Neuronal stem cell (in vitro differentiated cells): ENCODE data around the gene AKT2.

ENCODE experiments used
- DNase-seq: peaks from one replicate; pipeline ENCODE4 v3.0.0-alpha.2; 2013; ENCODE audit warnings: low spot score
- H2AFZ ChIP-seq: one replicate; pipeline ENCODE4 v1.6.1; 2013; ENCODE audit warnings: mild to moderate bottlenecking, low read length, inconsistent platforms
- H2AK5ac ChIP-seq: 2 replicates; pipeline ENCODE4 v1.6.1; 2013; ENCODE audit warnings: low read depth, mild to moderate bottlenecking, inconsistent platforms, low read length, moderate library complexity, mixed read lengths
- H2BK120ac ChIP-seq: 2 replicates; pipeline ENCODE4 v1.6.1; 2013; ENCODE audit warnings: low read depth, mild to moderate bottlenecking, inconsistent platforms, low read length, moderate library complexity, mixed read lengths
- H2BK12ac ChIP-seq: one replicate; pipeline ENCODE4 v1.6.1; 2013; ENCODE audit warnings: low read length, inconsistent platforms
- H2BK15ac ChIP-seq: 2 replicates; pipeline ENCODE4 v1.6.1; 2013; ENCODE audit warnings: mild to moderate bottlenecking, low read length, inconsistent platforms, mixed read lengths
- H2BK5ac ChIP-seq: one replicate; pipeline ENCODE4 v1.6.1; 2013; ENCODE audit warnings: inconsistent platforms, mild to moderate bottlenecking, low read length, moderate library complexity
- H3K14ac ChIP-seq: one replicate; pipeline ENCODE4 v1.6.1; 2013; ENCODE audit warnings: low read length, inconsistent platforms
- H3K18ac ChIP-seq: 2 replicates; pipeline ENCODE4 v1.6.1; 2013; ENCODE audit warnings: low read length, inconsistent platforms
- H3K23ac ChIP-seq: 2 replicates; pipeline ENCODE4 v1.6.1; 2013; ENCODE audit warnings: low read depth, mild to moderate bottlenecking, mixed read lengths, low read length, inconsistent platforms; ENCODE audit not compliant: poor library complexity
- H3K27ac ChIP-seq: replicated peaks from 3 replicates; pipeline ENCODE4 v1.5.1; 2013; ENCODE audit warnings: low read length, inconsistent platforms
- H3K27me3 ChIP-seq, 3 experiments: 2 replicates each; pipeline ENCODE4 v1.6.1; 2013; ENCODE audit warnings: low read length in 3 of 3, mild to moderate bottlenecking in 2 of 3, inconsistent platforms in 1 of 3, low read depth in 1 of 3, mixed read lengths in 1 of 3, moderate library complexity in 1 of 3; ENCODE audit not compliant: control insufficient read depth in 3 of 3, insufficient read depth in 3 of 3
- H3K36me3 ChIP-seq, 2 donors: replicated peaks in 1 of 2; 2 replicates each; pipeline ENCODE4 v1.6.1; 2013; ENCODE audit warnings: low read length in 2 of 2; ENCODE audit not compliant: control insufficient read depth in 2 of 2, insufficient read depth in 2 of 2
- H3K4ac ChIP-seq: 2 replicates; pipeline ENCODE4 v1.6.1; 2013; ENCODE audit warnings: inconsistent platforms, mild to moderate bottlenecking, low read length, moderate library complexity
- H3K4me1 ChIP-seq, 2 donors: 1 replicate in 1 of 2; 2 replicates in 1 of 2; pipeline ENCODE4 v1.6.1; 2013; ENCODE audit warnings: low read length in 2 of 2, low read depth in 1 of 2; ENCODE audit not compliant: control insufficient read depth in 2 of 2, insufficient read depth in 1 of 2
- H3K4me2 ChIP-seq: one replicate; pipeline ENCODE4 v1.6.1; 2013; ENCODE audit warnings: mild to moderate bottlenecking, low read length, inconsistent platforms; ENCODE audit not compliant: insufficient read depth, poor library complexity, severe bottlenecking
- H3K4me3 ChIP-seq, 2 donors: 2 replicates each; pipeline ENCODE4 v1.5.1; 2013; ENCODE audit warnings: low read length in 2 of 2, mild to moderate bottlenecking in 2 of 2, inconsistent platforms in 1 of 2, moderate library complexity in 1 of 2
- H3K79me1 ChIP-seq: one replicate; pipeline ENCODE4 v1.6.1; 2013; ENCODE audit warnings: low read depth, mild to moderate bottlenecking, inconsistent platforms, low read length, moderate library complexity
- H3K9ac ChIP-seq: one replicate; pipeline ENCODE4 v1.6.1; 2013; ENCODE audit warnings: mild to moderate bottlenecking, low read depth, low read length, inconsistent platforms; ENCODE audit not compliant: poor library complexity
- H3K9me3 ChIP-seq, 2 donors: replicated peaks in 1 of 2; 2 replicates each; pipeline versions ENCODE3 to v1.6.1; 2013; ENCODE audit warnings: low read length in 2 of 2, mild to moderate bottlenecking in 2 of 2, inconsistent platforms in 1 of 2, low read depth in 1 of 2, mixed read lengths in 1 of 2, moderate library complexity in 1 of 2; ENCODE audit not compliant: control insufficient read depth in 2 of 2, insufficient read depth in 1 of 2
- H4K8ac ChIP-seq: one replicate; pipeline ENCODE4 v1.6.1; 2013; ENCODE audit warnings: low read depth, mild to moderate bottlenecking, inconsistent platforms, low read length, moderate library complexity
- H4K91ac ChIP-seq: one replicate; pipeline ENCODE4 v1.6.1; 2013; ENCODE audit warnings: low read length, low read depth, mild to moderate bottlenecking, inconsistent platforms; ENCODE audit not compliant: poor library complexity
- WGBS, 2 donors: extraction: QIAGEN DNeasy Blood & Tissue Kit; methylation state at CpG; one replicate each; pipeline ENCODE4 v1.1.7; 2013; ENCODE audit warnings: missing lambda C conversion rate in 2 of 2, mixed read lengths in 1 of 2; ENCODE audit not compliant: insufficient read length in 2 of 2, insufficient replicate concordance in 1 of 2; ENCODE audit errors: extremely low coverage in 2 of 2; 5-methylcytosine and 5-hydroxymethylcytosine counted together

AKT2 gene

DNA sequence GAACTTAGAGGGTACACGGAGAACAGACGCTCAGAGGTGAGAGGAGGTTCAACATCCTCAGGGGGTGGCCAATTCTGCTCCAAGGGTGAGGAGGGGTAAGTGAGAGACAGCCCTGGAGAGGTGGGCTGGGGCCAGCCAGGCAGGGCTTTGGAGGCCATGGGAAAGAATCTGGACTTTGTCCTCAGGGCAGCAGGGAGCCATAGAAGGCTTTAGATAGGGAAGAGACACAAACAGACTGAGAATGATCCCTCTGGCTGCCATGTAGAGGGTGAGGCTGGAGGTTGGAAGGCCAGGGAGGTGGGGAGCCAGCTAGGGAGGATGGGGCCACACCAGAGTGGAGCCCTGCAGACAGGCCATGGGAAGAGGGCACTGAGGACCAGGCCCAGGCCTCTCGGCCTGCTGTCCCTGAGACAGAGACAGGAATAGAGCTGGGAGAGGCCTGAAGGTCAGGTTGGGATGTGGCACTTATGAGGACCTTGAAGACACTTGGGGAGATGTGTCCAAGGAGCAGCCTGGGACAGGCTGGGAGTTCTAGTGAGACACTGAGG is 29.5 kb downstream of the AKT2 start:
- Histone ChIP-seq H2AFZ (no peak overlapping the region), H4K8ac (no peak overlapping the region), H3K27ac (no peak overlapping the region), H3K9ac (peak overlapping the region; percentile 30), H3K4me1 (no peaks in the 10 kb centered on the region), H3K9me3 (no peaks in the 10 kb centered on the region), H2AK5ac (no peak overlapping the region), H3K4ac (no peak overlapping the region), H3K27me3 (no peaks in the 10 kb centered on the region), H2BK12ac (no peak overlapping the region), H3K36me3 (peaks cover 27 to 67% of the 10 kb centered on the region in 2 donors), H3K23ac (no peak overlapping the region), H2BK15ac (no peak overlapping the region), H2BK120ac (no peak overlapping the region), H4K91ac (no peak overlapping the region), H3K18ac (no peak overlapping the region), H3K79me1 (peaks cover 5% of the 10 kb centered on the region), H2BK5ac (peak overlapping the region; percentile 62), H3K14ac (no peak overlapping the region), H3K4me3 (no peak overlapping the region), H3K4me2 (no peak overlapping the region)
- WGBS, 2 donors, result no CpG with 5 or more reads among the region's 3 CpGs
- no peak for DNase-seq

DNA sequence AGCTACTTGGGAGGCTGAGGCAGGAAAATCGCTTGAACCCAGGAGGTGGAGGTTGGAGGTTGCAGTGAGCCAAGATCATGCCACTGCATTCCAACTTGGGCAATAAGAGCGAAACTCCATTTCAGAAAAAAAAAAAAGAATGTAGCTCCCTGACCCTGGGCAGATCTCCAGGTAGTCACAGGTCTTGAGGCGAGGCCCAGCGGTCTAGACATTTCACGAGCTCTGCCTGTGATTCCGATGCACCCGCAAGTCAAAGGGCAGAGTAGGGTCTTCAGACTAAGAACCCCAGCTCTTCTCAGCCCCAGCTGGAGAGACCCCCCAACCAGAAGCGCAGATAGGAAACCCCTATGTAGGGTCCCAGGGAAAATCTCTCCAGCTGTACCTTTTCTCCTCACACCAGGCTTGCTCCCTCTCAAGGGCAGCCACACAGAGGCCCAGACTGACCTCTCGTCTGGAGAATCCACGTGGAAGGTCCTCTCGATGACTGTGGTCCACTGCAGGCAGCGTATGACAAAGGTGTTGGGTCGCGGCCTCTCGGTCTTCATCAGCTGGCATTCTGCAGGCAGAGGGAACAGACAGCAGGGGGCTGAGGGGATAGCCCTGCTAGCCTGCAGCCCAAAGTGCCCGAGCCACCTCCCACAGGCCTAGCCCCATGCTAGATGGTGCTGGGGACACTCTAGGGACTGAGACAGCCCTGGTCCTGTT is 30.3 kb downstream of the AKT2 start:
- no peak overlapping the region for H2BK5ac ChIP-seq
- no CpG with 5 or more reads among the region's 16 CpGs for WGBS, 2 donors
- peaks cover 27 to 69% of the 10 kb centered on the region in 2 donors for H3K36me3 ChIP-seq
- H2BK120ac ChIP-seq, result no peak overlapping the region
- no peak overlapping the region for H2BK15ac ChIP-seq
- H2AFZ ChIP-seq, result no peak overlapping the region
- peak overlapping the region; percentile 59 for H3K23ac ChIP-seq
- H3K4me3 ChIP-seq, result no peak overlapping the region
- H3K9ac ChIP-seq, result no peak overlapping the region
- no peak for DNase-seq
- no peak overlapping the region for H4K91ac ChIP-seq
- H3K4ac ChIP-seq, result no peak overlapping the region
- H3K27ac ChIP-seq, result no peak overlapping the region
- peaks cover 5% of the 10 kb centered on the region for H3K79me1 ChIP-seq
- no peak overlapping the region for H2BK12ac ChIP-seq
- no peak overlapping the region for H4K8ac ChIP-seq
- H3K4me1 ChIP-seq, result no peaks in the 10 kb centered on the region
- no peaks in the 10 kb centered on the region for H3K27me3 ChIP-seq
- no peaks in the 10 kb centered on the region for H3K9me3 ChIP-seq
- no peak overlapping the region for H2AK5ac ChIP-seq
- no peak overlapping the region for H3K14ac ChIP-seq
- H3K18ac ChIP-seq, result no peak overlapping the region
- no peak overlapping the region for H3K4me2 ChIP-seq

- H2AFZ ChIP-seq, result no peak overlapping the region
- peaks cover 27 to 78% of the 10 kb centered on the region in 2 donors for H3K36me3 ChIP-seq
- H2BK15ac ChIP-seq, result no peak overlapping the region
- no peak overlapping the region for H3K23ac ChIP-seq
- H3K4me2 ChIP-seq, result no peak overlapping the region
- H3K27me3 ChIP-seq, result no peaks in the 10 kb centered on the region
- WGBS, 2 donors, result no CpG with 5 or more reads among the region's 8 CpGs
- H3K27ac ChIP-seq, result no peak overlapping the region
- peak overlapping the region in 1 of 2 donors; percentile 33 for H3K4me3 ChIP-seq
- H4K91ac ChIP-seq, result no peak overlapping the region
- H3K9me3 ChIP-seq, result no peaks in the 10 kb centered on the region
- no peak overlapping the region for H2BK12ac ChIP-seq
- no peak overlapping the region for H3K9ac ChIP-seq
- H3K4me1 ChIP-seq, result no peaks in the 10 kb centered on the region
- H3K14ac ChIP-seq, result no peak overlapping the region
- H2BK120ac ChIP-seq, result no peak overlapping the region
- H4K8ac ChIP-seq, result no peak overlapping the region
- no peak overlapping the region for H3K4ac ChIP-seq
- no peak for DNase-seq
- no peak overlapping the region for H2AK5ac ChIP-seq
- H3K79me1 ChIP-seq, result peaks cover 5% of the 10 kb centered on the region
- H2BK5ac ChIP-seq, result no peak overlapping the region
- H3K18ac ChIP-seq, result no peak overlapping the region
Measured at GRCh38 chr19:40253611-40254092, 31.5 kb downstream of the AKT2 start.

- H4K8ac ChIP-seq, result no peak overlapping the region
- H4K91ac ChIP-seq, result no peak overlapping the region
- peaks cover 27 to 86% of the 10 kb centered on the region in 2 donors for H3K36me3 ChIP-seq
- H3K23ac ChIP-seq, result no peak overlapping the region
- no peak overlapping the region for H2BK12ac ChIP-seq
- no peak overlapping the region for H2BK120ac ChIP-seq
- no peak overlapping the region for H2AK5ac ChIP-seq
- H2AFZ ChIP-seq, result no peak overlapping the region
- H3K14ac ChIP-seq, result no peak overlapping the region
- no CpG with 5 or more reads among the region's 7 CpGs for WGBS, 2 donors
- H3K4me1 ChIP-seq, result no peaks in the 10 kb centered on the region
- H2BK15ac ChIP-seq, result no peak overlapping the region
- H3K27ac ChIP-seq, result no peak overlapping the region
- H3K4ac ChIP-seq, result no peak overlapping the region
- no peak for DNase-seq
- peaks cover 5% of the 10 kb centered on the region for H3K79me1 ChIP-seq
- H2BK5ac ChIP-seq, result no peak overlapping the region
- H3K18ac ChIP-seq, result no peak overlapping the region
- H3K4me2 ChIP-seq, result no peak overlapping the region
- no peak overlapping the region for H3K9ac ChIP-seq
- no peak overlapping the region for H3K4me3 ChIP-seq
- H3K27me3 ChIP-seq, result no peaks in the 10 kb centered on the region
- no peaks in the 10 kb centered on the region for H3K9me3 ChIP-seq
Measured at GRCh38 chr19:40252395-40252794, 32.8 kb downstream of the AKT2 start.
